ENCODE measurements around the gene FOSL1. TPM values are rescaled to one million over a fixed set of nuclear protein-coding genes. Genes with fewer than 3 reads are reported as not detected.

FOSL1 gene
- total RNA-seq, 1 donor from 2014 or later = not detected

DNA sequence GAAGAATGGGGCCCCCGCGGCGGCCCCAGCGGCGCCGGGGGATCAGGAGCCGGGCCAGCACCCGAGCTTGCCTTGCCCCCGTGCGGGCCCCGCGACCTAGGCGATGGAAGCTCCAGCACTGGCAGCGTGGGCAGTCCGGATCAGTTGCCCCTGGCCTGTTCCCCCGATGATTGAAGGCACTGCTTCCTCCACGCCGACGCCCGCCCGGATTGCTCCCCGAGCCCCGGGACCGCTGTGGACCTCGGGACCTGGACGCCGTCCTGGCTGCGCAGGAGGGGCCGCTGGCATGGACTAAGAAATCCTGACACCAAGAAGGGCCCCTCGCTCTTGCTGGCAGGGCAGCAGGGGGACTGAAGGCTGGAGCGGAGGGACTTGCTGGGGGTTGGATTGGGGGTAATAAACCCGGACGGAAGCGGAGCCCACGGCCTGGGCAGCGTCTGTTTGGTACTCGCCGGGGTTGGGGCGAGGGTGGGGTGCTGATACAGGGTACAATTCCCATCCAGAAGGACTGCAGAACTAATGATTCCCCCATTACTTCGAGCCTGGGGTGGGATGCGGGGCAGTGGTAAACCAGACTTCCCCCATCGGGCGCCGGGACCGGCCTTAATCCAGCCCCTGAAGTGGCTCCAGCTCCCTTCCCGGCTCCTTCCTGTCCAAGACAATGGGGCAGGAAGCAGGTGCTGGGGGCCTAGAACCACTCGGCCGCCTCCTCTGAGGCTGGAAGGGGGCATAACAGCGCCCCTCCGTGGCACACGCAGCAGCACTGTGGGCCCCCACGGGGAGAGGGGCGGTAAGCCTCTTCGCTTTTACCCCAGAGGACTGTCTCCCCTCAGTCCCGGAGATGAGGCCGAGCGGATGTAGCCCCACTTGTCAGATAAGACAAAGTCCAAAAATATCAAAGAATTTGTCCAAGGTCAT, 8.7 kb downstream of the FOSL1 start:
- Mint-ChIP-seq H3K27ac (ENCODE audit: unreplicated experiment) (no peak overlapping the region), H3K4me1 (ENCODE audit: low read depth, unreplicated experiment) (peaks cover 29% of the 10 kb centered on the region)

DNA sequence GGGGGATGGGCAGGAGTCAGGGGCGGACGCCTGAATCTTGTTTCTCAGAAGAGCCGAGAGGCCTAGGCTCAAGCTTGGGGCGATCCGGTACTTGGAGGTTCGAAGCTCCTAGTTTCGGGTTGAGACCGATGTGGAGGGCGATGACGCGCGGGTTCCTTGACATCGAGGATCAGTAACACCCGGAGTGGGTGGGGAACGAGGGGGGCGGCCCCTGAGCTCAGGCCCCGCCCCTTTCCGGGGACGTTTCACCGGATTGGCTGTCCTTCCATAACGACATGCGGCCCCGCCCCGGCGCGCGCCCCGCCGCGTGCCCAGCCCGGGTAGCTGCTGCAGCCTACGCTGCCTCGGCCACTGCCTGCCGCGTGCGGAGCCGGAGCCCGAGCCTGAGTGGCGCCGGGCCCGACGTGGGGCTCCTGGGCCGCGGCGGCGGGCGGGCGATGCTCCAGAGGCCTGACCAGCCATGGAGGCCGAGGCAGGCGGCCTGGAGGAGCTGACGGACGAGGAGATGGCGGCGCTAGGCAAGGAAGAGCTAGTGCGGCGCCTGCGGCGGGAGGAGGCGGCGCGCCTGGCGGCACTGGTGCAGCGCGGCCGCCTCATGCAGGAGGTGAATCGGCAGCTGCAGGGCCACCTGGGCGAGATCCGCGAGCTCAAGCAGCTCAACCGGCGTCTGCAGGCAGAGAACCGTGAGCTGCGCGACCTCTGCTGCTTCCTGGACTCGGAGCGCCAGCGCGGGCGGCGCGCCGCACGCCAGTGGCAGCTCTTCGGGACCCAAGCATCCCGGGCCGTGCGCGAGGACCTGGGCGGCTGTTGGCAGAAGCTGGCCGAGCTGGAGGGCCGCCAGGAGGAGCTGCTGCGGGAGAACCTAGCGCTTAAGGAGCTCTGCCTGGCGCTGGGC, 9.6 kb downstream of the FOSL1 start, which contains the start of gene CCDC85B:
CCDC85B (plus strand) TSS at position 350 of the 895 bp plus-strand sequence; CDS start at position 461, 111 bp downstream.
- peaks cover 25% of the 10 kb centered on the region for H3K9me3 Mint-ChIP-seq (ENCODE audit: unreplicated experiment)

More for the DNA sequence above, 8.7 kb downstream of the FOSL1 start:
- TF ChIP-seq, protein P1, sequence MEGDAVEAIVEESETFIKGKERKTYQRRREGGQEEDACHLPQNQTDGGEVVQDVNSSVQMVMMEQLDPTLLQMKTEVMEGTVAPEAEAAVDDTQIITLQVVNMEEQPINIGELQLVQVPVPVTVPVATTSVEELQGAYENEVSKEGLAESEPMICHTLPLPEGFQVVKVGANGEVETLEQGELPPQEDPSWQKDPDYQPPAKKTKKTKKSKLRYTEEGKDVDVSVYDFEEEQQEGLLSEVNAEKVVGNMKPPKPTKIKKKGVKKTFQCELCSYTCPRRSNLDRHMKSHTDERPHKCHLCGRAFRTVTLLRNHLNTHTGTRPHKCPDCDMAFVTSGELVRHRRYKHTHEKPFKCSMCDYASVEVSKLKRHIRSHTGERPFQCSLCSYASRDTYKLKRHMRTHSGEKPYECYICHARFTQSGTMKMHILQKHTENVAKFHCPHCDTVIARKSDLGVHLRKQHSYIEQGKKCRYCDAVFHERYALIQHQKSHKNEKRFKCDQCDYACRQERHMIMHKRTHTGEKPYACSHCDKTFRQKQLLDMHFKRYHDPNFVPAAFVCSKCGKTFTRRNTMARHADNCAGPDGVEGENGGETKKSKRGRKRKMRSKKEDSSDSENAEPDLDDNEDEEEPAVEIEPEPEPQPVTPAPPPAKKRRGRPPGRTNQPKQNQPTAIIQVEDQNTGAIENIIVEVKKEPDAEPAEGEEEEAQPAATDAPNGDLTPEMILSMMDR (IDR thresholded peaks at IDR 0.05; ENCODE audit: partially characterized antibody, unreplicated experiment) = no peak
- Mint-ChIP-seq H3K27me3 (ENCODE audit: unreplicated experiment) (peaks cover 22% of the 10 kb centered on the region), H3K4me3 (ENCODE audit: unreplicated experiment) (peak overlapping the region; percentile 74), H3K36me3 (ENCODE audit: unreplicated experiment) (no peaks in the 10 kb centered on the region), H3K9me3 (ENCODE audit: unreplicated experiment) (peaks cover 24% of the 10 kb centered on the region)
- DNase-seq = no peak

DNA sequence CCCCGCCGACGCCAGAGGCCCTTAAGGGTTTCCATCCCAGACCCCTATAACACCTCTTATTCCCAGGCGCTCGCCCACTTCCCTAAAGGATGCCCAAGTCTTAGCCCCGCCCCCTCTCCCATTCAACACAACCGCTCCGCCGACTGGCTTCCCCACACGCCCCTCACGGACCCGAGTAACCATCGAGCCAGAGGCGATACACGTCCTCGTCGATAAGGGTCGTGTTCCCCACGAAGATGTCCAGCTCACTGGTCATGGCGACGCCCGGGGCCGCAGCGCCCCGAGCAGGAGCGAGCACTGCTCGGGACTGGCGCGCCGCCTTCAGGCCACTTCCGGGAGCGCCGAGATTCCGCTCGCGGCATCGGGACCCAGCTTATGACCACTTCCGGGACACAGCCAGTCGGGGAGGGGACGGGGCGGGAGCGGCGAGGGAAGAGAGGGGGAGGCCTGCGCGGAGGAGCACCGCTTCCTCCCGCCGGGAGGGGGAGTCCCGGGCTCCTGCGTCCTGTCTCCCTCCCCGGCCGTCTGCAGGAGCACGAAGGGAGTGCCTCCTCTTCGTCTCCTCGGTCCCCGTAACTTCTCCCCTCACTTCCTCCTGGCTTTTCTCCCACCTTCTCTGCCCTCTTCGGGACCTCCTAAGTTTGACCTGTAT, 11.9 kb downstream of the FOSL1 start, which contains the start of gene FIBP:
FIBP (minus strand) TSS at position 309 of the 652 bp plus-strand sequence; CDS start at position 256, 53 bp downstream.
- peaks cover 27% of the 10 kb centered on the region for H3K9me3 Mint-ChIP-seq (ENCODE audit: unreplicated experiment)
- peaks cover 34% of the 10 kb centered on the region for H3K4me1 Mint-ChIP-seq (ENCODE audit: low read depth, unreplicated experiment)
- H3K27me3 Mint-ChIP-seq (ENCODE audit: unreplicated experiment) = peaks cover 18% of the 10 kb centered on the region
- H3K27ac Mint-ChIP-seq (ENCODE audit: unreplicated experiment) = peak within 1 kb of the TSS; percentile 98
- TF ChIP-seq, protein P1 (IDR thresholded peaks at IDR 0.05; ENCODE audit: partially characterized antibody, unreplicated experiment) = peak; percentile 92
- DNase-seq = peak; percentile 99
- no peaks in the 10 kb centered on the region for H3K36me3 Mint-ChIP-seq (ENCODE audit: unreplicated experiment)
- peak within 1 kb of the TSS; percentile 97 for H3K4me3 Mint-ChIP-seq (ENCODE audit: unreplicated experiment)

More for the DNA sequence above, 9.6 kb downstream of the FOSL1 start, which contains the start of gene CCDC85B:
- DNase-seq = peak; percentile 97
- Mint-ChIP-seq H3K27ac (ENCODE audit: unreplicated experiment) (peak within 1 kb of the TSS; percentile 84), H3K4me3 (ENCODE audit: unreplicated experiment) (peak within 1 kb of the TSS; percentile 97), H3K27me3 (ENCODE audit: unreplicated experiment) (peaks cover 18% of the 10 kb centered on the region), H3K4me1 (ENCODE audit: low read depth, unreplicated experiment) (peaks cover 29% of the 10 kb centered on the region), H3K36me3 (ENCODE audit: unreplicated experiment) (no peaks in the 10 kb centered on the region)
- TF ChIP-seq, protein P1 (IDR thresholded peaks at IDR 0.05; ENCODE audit: partially characterized antibody, unreplicated experiment) = peak; percentile 24

DNA sequence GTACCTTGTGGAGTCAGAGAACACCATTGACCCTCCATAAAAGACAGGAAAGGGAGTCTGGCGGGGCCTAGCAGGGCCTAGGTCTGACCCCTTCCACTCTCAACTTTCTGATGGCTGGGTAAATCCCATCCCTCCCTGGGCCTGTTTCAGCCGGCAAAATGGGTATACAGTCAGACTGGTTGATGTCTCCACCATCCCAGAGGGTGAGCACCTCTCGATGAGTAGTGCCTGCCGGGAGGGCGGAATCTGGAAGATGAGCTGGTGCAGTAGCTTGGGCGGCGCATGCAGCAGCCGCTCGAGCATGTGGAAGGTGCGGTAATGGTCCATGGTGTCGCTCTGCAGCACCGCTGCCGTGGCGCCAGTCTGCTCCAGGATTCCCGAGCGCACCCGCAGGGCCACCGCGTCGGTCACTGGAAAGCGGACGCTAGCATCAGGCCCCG, 12.4 kb downstream of the FOSL1 start:
- H3K27ac Mint-ChIP-seq (ENCODE audit: unreplicated experiment) = peak overlapping the region; percentile 98
- DNase-seq = no peak
- H3K9me3 Mint-ChIP-seq (ENCODE audit: unreplicated experiment) = peaks cover 27% of the 10 kb centered on the region
- TF ChIP-seq, protein P1 (IDR thresholded peaks at IDR 0.05; ENCODE audit: partially characterized antibody, unreplicated experiment) = no peak
- H3K4me1 Mint-ChIP-seq (ENCODE audit: low read depth, unreplicated experiment) = peaks cover 33% of the 10 kb centered on the region
- H3K27me3 Mint-ChIP-seq (ENCODE audit: unreplicated experiment) = peaks cover 18% of the 10 kb centered on the region
- no peaks in the 10 kb centered on the region for H3K36me3 Mint-ChIP-seq (ENCODE audit: unreplicated experiment)
- peak overlapping the region; percentile 97 for H3K4me3 Mint-ChIP-seq (ENCODE audit: unreplicated experiment)

Data from glutamatergic neuron (in vitro differentiated cells).